ENCODE measurements around the gene TMEM9.
A peak's percentile ranks its signal among the peaks of the same experiment; 100 is the strongest.

TMEM9 gene

GRCh38 chr1:201100169-201100930 is 53.9 kb downstream of the TMEM9 start:
- no peak for DNase-seq (ENCODE audit: low spot score)

GRCh38 chr1:201098992-201099677 is 55.1 kb downstream of the TMEM9 start:
- DNase-seq (ENCODE audit: low spot score): no peak

GRCh38 chr1:201096977-201097856 is 57.1 kb downstream of the TMEM9 start:
- no peak for DNase-seq (ENCODE audit: low spot score)

GRCh38 chr1:201096041-201096461 is 58.2 kb downstream of the TMEM9 start:
- DNase-seq (ENCODE audit: low spot score): no peak

GRCh38 chr1:201095581-201095980 is 58.7 kb downstream of the TMEM9 start:
- DNase-seq (ENCODE audit: low spot score): no peak

GRCh38 chr1:201094832-201095231 is 59.4 kb downstream of the TMEM9 start:
- DNase-seq (ENCODE audit: low spot score): no peak

GRCh38 chr1:201093962-201094361 is 60.3 kb downstream of the TMEM9 start:
- DNase-seq (ENCODE audit: low spot score): no peak

GRCh38 chr1:201093561-201093960 is 60.7 kb downstream of the TMEM9 start:
- DNase-seq (ENCODE audit: low spot score): no peak

- DNase-seq (ENCODE audit: low spot score): no peak
Observed at GRCh38 chr1:201092738-201093137, 61.5 kb downstream of the TMEM9 start.

GRCh38 chr1:201091256-201091655 is 63.0 kb downstream of the TMEM9 start:
- no peak for DNase-seq (ENCODE audit: low spot score)

GRCh38 chr1:201090541-201090940 is 63.7 kb downstream of the TMEM9 start:
- no peak for DNase-seq (ENCODE audit: low spot score)

GRCh38 chr1:201089596-201089995 is 64.7 kb downstream of the TMEM9 start:
- DNase-seq (ENCODE audit: low spot score): no peak

GRCh38 chr1:201088901-201089525 is 65.3 kb downstream of the TMEM9 start:
- no peak for DNase-seq (ENCODE audit: low spot score)

GRCh38 chr1:201088395-201088794 is 65.9 kb downstream of the TMEM9 start:
- no peak for DNase-seq (ENCODE audit: low spot score)

- peak; percentile 65 for DNase-seq (ENCODE audit: low spot score)
Observed at GRCh38 chr1:201085902-201086735, 68.2 kb downstream of the TMEM9 start.

Data from LoVo (cell line).